Measurements from ENCODE around the gene EPN3. TPM values are rescaled to one million over a fixed set of nuclear protein-coding genes. Genes with fewer than 3 reads are reported as not detected.

Gene EPN3
- total RNA-seq, 1 experiment from 2014 or later, result 17.8 TPM

DNA sequence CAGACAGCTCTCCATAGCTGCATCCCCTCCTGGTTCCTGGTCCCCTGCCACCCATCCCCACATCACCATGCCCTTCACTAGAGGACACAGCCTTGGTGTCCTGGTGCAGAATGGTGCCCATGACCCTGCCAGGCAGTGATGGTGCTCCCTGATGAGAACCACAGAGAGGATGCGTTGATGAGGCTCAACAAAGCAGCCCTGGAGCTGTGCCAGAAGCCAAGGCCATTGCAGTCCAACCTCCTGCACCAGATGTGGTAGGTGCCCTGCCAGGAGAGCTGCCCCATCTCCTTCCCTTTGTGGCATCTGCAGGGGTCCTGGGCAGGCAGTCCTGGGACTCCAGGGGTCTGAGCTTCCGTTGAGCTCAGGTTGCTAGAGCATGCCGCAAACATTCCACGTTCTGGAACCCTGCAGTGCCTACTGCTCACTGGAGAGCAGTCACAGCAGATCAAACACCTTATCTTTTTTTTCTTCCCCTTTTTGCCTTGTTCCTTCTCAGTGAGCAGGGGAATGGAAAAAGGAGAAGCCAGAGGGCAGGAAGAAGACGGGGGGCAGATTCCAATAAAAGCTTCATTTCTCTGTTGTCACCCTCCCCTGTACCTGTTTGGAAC, 5.3 kb upstream of the EPN3 start:
- Histone ChIP-seq H3K4me2 (ENCODE audit: low read length) (no peak overlapping the region), H2AFZ (ENCODE audit: low read depth, low read length, poor library complexity, severe bottlenecking) (no peak overlapping the region), H4K20me1 (ENCODE audit: insufficient read depth) (no peaks in the 10 kb centered on the region), H3K4me1 (ENCODE audit: control insufficient read depth in 1 of 2, insufficient read depth in 2 of 2, low read length in 2 of 2) (peaks cover 13% of the 10 kb centered on the region in 2 experiments), H3K27ac (ENCODE audit: low read depth, low read length) (no peak overlapping the region), H3K9me2 (ENCODE audit: insufficient read depth) (no peaks in the 10 kb centered on the region), H3K9me3 (ENCODE audit: control insufficient read depth in 1 of 2, insufficient read depth in 1 of 2, low read depth in 1 of 2, low read length in 2 of 2) (no peaks in the 10 kb centered on the region), H3K79me2 (ENCODE audit: insufficient read depth, low read length) (no peaks in the 10 kb centered on the region), H3K27me3 (ENCODE audit: insufficient read depth, low read length) (no peaks in the 10 kb centered on the region), H3K36me3 (ENCODE audit: control insufficient read depth in 1 of 2, insufficient read depth in 2 of 2, low read length in 2 of 2) (no peaks in the 10 kb centered on the region), H3K9ac (ENCODE audit: low read length) (no peak overlapping the region), H3K4me3 (replicated peaks in 1 of 2; ENCODE audit: low read depth in 1 of 2, low read length in 2 of 2) (no peak overlapping the region)
- TF ChIP-seq FOSL1 (IDR thresholded peaks at IDR 0.05; ENCODE audit: low read depth) (no peak), EZH2 (IDR thresholded peaks at IDR 0.05) (no peak), POLR2AphosphoS5 (IDR thresholded peaks at IDR 0.05; ENCODE audit: low read depth, low read length) (no peak), JUND (IDR thresholded peaks at IDR 0.05) (no peak)
- RAD21 ChIA-PET (ENCODE audit: low non-redundant PET in 1 of 2, low total read pairs in 2 of 2, uncharacterized antibody in 2 of 2, unreplicated experiment in 2 of 2), result no interaction called here
- POLR2A ChIA-PET, result no interaction called here
- intact Hi-C loops (cut with micrococcal nuclease), result no loop called here
- no peak for DNase-seq (ENCODE audit: low read depth, low spot score)
- BruUV-seq (replicated peaks), result no TSS peak
- CTCF ChIA-PET, result no interaction called here
- ATAC-seq, result no peak

GRCh38 chr17:50527949-50528474, 4.5 kb upstream of the EPN3 start:
- DNase-seq (ENCODE audit: low read depth, low spot score) (no peak), ATAC-seq (no peak)
- RAD21 ChIA-PET (ENCODE audit: low non-redundant PET in 1 of 2, low total read pairs in 2 of 2, uncharacterized antibody in 2 of 2, unreplicated experiment in 2 of 2), result no interaction called here
- TF ChIP-seq SIN3A (IDR thresholded peaks at IDR 0.05; ENCODE audit: low read depth) (no peak), EZH2 (IDR thresholded peaks at IDR 0.05) (no peak), EGR1 (IDR thresholded peaks at IDR 0.05; ENCODE audit: low read depth) (no peak), TCF7L2 (IDR thresholded peaks at IDR 0.05; ENCODE audit: borderline replicate concordance, extremely low read depth, insufficient read depth, insufficient read length) (no peak), POLR2A (IDR thresholded peaks at IDR 0.05; ENCODE audit: borderline replicate concordance, extremely low read depth, insufficient read depth, insufficient read length) (no peak), CBX3 (IDR thresholded peaks at IDR 0.05; ENCODE audit: low read depth) (no peak), ZNF274 (IDR thresholded peaks at IDR 0.05; ENCODE audit: low read depth, low read length) (no peak), YY1 (IDR thresholded peaks at IDR 0.05; ENCODE audit: extremely low read depth, insufficient replicate concordance, low read depth, low read length) (no peak), RAD21 (IDR thresholded peaks at IDR 0.05; ENCODE audit: low read depth) (no peak), FOSL1 (IDR thresholded peaks at IDR 0.05; ENCODE audit: low read depth) (no peak), EZH2phosphoT487 (IDR thresholded peaks at IDR 0.05; ENCODE audit: borderline replicate concordance) (no peak)
- TF ChIP-seq, protein P1, sequence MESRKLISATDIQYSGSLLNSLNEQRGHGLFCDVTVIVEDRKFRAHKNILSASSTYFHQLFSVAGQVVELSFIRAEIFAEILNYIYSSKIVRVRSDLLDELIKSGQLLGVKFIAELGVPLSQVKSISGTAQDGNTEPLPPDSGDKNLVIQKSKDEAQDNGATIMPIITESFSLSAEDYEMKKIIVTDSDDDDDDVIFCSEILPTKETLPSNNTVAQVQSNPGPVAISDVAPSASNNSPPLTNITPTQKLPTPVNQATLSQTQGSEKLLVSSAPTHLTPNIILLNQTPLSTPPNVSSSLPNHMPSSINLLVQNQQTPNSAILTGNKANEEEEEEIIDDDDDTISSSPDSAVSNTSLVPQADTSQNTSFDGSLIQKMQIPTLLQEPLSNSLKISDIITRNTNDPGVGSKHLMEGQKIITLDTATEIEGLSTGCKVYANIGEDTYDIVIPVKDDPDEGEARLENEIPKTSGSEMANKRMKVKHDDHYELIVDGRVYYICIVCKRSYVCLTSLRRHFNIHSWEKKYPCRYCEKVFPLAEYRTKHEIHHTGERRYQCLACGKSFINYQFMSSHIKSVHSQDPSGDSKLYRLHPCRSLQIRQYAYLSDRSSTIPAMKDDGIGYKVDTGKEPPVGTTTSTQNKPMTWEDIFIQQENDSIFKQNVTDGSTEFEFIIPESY (IDR thresholded peaks at IDR 0.05; ENCODE audit: extremely low read depth, insufficient replicate concordance, low read length), result no peak
- TF ChIP-seq, protein P2, sequence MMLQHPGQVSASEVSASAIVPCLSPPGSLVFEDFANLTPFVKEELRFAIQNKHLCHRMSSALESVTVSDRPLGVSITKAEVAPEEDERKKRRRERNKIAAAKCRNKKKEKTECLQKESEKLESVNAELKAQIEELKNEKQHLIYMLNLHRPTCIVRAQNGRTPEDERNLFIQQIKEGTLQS (IDR thresholded peaks at IDR 0.05), result no peak

More at GRCh38 chr17:50527949-50528474, 4.5 kb upstream of the EPN3 start:
- Histone ChIP-seq H3K4me1 (ENCODE audit: control insufficient read depth in 1 of 2, insufficient read depth in 2 of 2, low read length in 2 of 2) (peaks cover 19 to 21% of the 10 kb centered on the region in 2 experiments), H3K27ac (ENCODE audit: low read depth, low read length) (no peak overlapping the region), H3K9me2 (ENCODE audit: insufficient read depth) (no peaks in the 10 kb centered on the region), H2AFZ (ENCODE audit: low read depth, low read length, poor library complexity, severe bottlenecking) (no peak overlapping the region), H4K20me1 (ENCODE audit: insufficient read depth) (no peaks in the 10 kb centered on the region), H3K9ac (ENCODE audit: low read length) (no peak overlapping the region), H3K79me2 (ENCODE audit: insufficient read depth, low read length) (no peaks in the 10 kb centered on the region; the same call in 1 of the 2 replicates), H3K4me2 (ENCODE audit: low read length) (no peak overlapping the region), H3K36me3 (ENCODE audit: control insufficient read depth in 1 of 2, insufficient read depth in 2 of 2, low read length in 2 of 2) (no peaks in the 10 kb centered on the region), H3K4me3 (replicated peaks in 1 of 2; ENCODE audit: low read depth in 1 of 2, low read length in 2 of 2) (no peak overlapping the region), H3K9me3 (ENCODE audit: control insufficient read depth in 1 of 2, insufficient read depth in 1 of 2, low read depth in 1 of 2, low read length in 2 of 2) (no peaks in the 10 kb centered on the region), H3K27me3 (ENCODE audit: insufficient read depth, low read length) (no peaks in the 10 kb centered on the region)
- intact Hi-C loops (cut with micrococcal nuclease), result no loop called here
- BruUV-seq (replicated peaks), result no TSS peak
- POLR2A ChIA-PET, result no interaction called here
- CTCF ChIA-PET, result no interaction called here
